Measurements from ENCODE around the gene ANXA4. TPM values are rescaled to one million over a fixed set of nuclear protein-coding genes. Genes with fewer than 3 reads are reported as not detected.
"Not testable (repeated sequence)": the region's sequence is repeated elsewhere in the genome, so short reads cannot be mapped to it uniquely, and the experiment has no call there.

ANXA4 gene
- polyA plus RNA-seq, 10 donors, result 24.4 to 40.2 (median 29.1) TPM

DNA sequence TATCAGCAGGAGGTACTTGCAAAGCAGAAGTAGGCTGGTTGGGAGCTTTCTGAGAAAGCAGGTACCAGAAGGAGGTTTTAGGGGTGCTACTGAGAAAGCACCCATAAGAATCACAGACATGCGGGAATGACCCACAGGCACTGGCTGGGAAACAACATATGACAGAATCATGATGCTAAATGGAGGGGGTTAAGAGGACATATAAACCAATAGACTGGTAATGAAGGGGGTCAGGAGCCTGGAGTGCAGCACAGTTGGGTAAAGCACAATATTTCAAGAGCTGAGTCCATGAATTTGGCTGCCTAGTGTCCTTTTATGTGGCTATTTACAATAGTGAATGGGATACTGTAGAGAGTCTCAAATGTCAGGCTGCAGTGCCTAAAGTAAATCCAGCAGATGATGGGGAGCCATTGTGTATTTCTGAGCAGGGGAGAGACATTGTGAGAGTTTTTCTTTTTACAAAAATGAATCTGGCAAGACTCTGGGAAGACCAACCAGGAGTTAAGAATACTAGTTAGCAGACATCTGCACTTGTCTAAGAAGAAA, 59.9 kb downstream of the ANXA4 start:
- DNase-seq, result no peak

GRCh38 chr2:69802781-69803367, 60.9 kb downstream of the ANXA4 start:
- not testable (repeated sequence) for DNase-seq

GRCh38 chr2:69804416-69804815, 62.5 kb downstream of the ANXA4 start:
- DNase-seq, result no peak

DNA sequence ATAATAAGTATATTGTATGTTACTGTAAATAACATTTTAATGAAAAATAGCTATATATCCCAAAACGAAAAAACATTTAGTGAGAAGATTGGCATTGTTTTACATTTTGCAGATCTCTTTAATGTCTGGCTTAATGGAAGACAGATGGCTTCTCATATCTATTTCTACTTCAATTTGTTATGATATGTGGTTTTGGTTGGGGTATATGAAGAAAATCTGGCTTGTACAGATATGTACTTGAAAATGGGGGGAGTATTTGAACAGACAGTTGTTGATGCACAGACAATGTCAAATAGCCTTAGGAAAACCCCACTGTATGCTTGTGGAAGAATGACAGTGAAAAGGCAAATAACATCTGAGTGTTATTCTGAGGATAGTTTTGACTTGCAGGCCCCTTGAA, 64.0 kb downstream of the ANXA4 start:
- no peak for DNase-seq

DNA sequence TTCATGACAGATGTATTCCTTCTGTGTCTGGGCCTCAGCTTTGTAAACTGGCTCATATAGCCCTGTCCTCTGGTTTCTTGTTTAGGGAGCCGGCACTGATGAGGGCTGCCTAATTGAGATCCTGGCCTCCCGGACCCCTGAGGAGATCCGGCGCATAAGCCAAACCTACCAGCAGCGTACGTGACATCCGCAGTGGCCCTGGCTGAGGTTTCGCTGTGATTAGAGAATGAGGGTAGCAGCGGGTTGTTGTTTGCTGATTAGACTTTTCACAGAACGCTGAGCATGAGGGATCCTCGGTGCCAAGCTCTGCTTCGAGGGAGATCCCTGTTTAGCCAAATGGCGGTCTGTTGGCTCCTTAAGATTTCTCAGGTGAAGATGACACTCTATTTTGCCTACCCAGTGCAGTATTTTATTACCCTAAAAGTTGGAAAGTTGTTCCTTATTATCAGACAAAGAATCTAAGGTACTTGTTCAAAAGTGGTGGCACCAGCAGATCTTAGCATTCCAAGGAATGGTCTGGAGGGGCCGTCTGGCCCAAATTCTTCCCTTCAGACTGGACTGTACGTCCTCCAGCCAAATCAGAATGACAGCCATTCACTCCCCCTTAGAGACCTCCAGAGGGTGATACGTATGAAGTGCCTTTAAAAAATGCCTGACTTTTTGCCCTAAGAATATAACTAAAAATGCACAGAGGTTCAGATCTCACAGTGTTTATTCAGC, 66.0 kb downstream of the ANXA4 start:
- DNase-seq, result no peak

DNA sequence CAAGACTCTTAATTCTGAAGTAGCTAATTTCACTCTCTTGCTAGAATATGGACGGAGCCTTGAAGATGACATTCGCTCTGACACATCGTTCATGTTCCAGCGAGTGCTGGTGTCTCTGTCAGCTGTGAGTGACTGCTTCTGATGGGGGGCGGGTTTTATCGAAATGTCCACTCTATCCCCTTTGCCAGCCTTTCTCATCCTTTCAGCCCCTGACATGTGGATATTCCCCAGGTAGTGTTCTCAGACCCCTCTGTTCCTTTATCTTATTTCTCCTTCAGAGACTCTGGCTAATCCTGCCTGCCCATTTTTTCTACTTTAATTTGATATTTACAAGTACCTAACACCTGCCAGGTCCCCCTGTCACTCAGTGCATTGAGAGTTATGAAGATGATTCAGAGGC, 68.6 kb downstream of the ANXA4 start:
- DNase-seq, result no peak

- DNase-seq, result no peak
These were observed 69.1 kb downstream of the ANXA4 start for GRCh38 chr2:69811018-69811417.

GRCh38 chr2:69811591-69811990, 69.7 kb downstream of the ANXA4 start:
- no peak for DNase-seq

GRCh38 chr2:69815717-69816116, 73.8 kb downstream of the ANXA4 start:
- DNase-seq, result no peak

DNA sequence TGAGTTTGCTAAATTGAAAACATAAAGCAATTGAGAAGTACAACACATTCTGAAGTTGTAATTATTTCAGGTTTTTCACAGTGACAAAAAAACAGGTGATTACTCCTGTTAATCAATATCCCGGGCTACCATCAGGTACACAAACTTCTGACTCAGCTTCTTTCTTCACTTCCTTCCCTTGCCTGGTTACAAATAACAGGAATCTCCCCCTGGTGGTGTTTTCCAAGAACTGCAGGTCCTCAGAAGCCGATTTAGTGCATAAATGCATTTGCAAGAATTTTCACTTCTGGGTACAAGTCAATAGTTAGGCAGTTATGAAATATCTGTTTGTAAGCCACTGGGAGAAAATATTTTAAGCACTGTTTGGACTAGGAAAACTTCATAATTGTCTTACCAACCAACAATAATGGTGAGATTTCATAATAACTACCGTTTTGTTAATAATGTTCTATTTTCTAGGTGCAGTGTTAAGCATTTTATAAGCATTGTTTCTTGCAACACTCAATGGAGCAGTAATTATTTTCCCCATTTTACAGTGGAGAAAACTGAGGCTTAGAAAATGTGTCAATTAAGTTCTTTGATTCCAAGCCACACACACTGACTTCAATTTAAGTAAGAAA, 75.1 kb downstream of the ANXA4 start:
- peak; percentile 83 to 90 (median 87) for DNase-seq

GRCh38 chr2:69817729-69818501, 76.0 kb downstream of the ANXA4 start:
- DNase-seq, result peak in 1 of 3 donors; percentile 55

GRCh38 chr2:69827796-69828540, 86.0 kb downstream of the ANXA4 start:
- DNase-seq, result peak in 1 of 3 donors; percentile 6

GRCh38 chr2:69828938-69829255, 87.0 kb downstream of the ANXA4 start:
- no peak for DNase-seq

- DNase-seq, result peak; percentile 96 to 100 (median 98)
These were observed 87.5 kb downstream of the ANXA4 start, which contains the start of gene GMCL1 for GRCh38 chr2:69829256-69830044. Gene GMCL1 (plus strand): TSS chr2:69829660. CDS start chr2:69829893, 233 bp downstream.

DNA sequence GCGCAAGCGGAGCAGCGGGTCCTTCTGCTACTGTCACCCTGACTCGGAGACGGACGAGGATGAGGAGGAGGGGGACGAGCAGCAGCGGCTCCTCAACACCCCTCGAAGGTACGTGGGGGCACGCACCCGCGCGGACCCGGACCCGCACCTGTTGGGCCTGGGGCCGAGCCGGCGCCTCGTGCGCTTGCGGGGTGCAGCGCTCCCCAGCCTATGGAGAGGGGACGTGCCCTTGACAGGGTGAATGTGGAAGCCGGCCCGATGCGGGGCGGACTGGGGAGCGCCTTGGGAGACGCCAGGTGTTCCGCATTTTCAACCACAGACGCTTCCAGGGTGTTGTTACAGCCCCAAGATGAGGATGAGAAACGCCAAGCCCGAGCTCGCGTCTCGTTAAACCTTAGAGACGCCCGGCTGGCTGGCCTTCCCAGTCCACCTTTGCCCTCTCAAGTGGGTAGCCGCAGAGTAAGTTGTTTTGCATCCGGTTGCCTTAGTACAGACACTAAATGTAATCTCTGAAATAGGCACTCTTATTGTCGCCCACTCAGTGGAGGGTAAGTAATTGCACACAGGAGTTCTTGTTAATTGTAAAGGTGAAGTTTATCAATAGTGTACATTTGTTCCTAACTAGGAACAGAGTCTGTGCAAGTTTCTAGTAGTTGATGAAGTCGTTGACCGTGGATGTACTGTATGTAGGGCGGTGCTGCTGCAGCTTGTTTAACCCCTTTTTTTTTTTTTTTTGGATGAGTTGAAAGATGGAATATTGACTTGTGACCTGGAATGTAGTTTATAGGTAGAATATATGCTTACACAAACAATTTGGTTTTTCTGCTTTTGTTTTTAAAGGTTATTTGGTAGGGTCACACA, 88.3 kb downstream of the ANXA4 start:
- DNase-seq, result peak in 2 of 3 donors; percentile 21 to 60

DNA sequence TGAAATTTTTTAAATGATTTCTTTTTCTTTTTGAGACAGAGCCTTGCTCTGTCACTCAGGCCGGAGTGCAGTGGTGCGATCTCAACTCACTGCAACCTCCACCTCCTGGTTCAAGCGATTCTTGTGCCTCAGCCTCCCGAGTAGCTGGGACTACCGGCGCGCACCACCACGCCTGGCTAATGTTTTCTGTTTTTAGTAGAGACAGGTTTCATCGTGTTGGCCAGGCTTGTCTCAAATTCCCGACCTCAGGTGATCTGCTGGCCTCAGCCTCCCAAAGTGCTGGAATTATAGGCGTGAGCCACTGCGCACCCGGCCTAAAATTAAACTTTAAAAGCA, 88.9 kb downstream of the ANXA4 start:
- DNase-seq, result not testable (repeated sequence)

DNA sequence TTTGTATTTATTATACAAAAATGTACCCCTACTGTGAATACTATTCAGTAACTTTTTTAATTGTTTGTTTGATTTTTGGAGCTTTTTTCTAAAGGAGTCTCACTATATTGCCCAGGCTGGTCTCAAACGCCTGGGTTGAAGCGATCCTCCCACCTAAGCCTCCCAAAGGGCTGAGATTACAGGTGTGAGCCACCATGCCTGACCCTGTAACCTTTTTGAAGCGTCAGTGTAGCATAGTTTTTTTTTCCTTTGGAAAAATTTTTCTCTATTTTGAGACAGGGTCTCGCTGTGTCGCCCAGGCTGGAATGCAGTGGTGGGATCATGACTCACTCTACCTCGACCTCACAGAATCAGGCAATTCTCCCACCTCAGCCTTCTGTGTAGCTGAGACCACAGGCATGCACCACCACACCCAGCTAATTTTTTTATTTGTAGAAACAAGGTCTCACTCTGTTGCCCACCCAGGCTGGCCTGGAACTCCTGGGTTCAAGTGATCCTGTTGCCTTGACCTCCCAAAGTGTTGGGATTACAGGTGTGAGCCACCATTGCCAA, 89.5 kb downstream of the ANXA4 start:
- DNase-seq, result no peak

DNA sequence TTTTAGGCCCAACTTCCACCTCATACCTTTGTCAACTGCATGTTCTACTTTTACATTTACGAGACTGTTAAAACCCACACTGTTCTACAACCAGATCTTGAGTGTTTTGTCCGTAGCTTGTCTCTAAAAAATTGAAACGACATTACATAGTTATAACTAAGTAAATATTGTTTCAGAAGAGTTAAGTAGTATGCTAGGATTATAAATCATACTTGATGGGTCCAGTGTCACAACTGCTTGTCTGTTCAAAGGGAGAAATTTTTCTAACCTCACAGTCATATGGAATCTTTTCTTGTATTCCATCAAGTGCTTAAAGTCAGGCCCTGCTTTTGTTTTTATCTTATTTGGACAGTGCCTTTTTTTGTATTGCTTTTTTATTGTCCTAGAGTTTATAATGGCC, 91.8 kb downstream of the ANXA4 start:
- DNase-seq, result no peak

GRCh38 chr2:69835666-69836065, 93.7 kb downstream of the ANXA4 start:
- no peak for DNase-seq

All from muscle of back (tissue), 11 donors.